Body of pancreas (tissue), 4 donors: ENCODE measurements around the gene PTPRZ1. TPM values are rescaled to one million over a fixed set of nuclear protein-coding genes. Genes with fewer than 3 reads are reported as not detected.

Experiments used
- ATAC-seq: fragments of 150-250 bp; one replicate; pipeline ENCODE4 v1.9.1; 2016
- DNase-seq, 4 donors: peaks; one replicate each; pipeline ENCODE4 v3.0.0-alpha.2; 2019
- H3K27ac ChIP-seq, 4 donors: fragments of 200-600 bp; sonication (generic); 1 replicate in 3 of 4; 2 replicates in 1 of 4; pipeline versions ENCODE4 v1.5.1 to v1.6.1; 2016 to 2019; ENCODE audit warnings: mild to moderate bottlenecking in 1 of 4, mixed read lengths in 1 of 4, moderate library complexity in 1 of 4
- H3K27me3 ChIP-seq, 2 donors: fragments of 200-600 bp; sonication (generic); one replicate each; pipeline ENCODE4 v1.6.0; 2016; ENCODE audit warnings: mild to moderate bottlenecking in 1 of 2
- H3K36me3 ChIP-seq, 2 donors: fragments of 200-600 bp; sonication (generic); replicated peaks in 1 of 2; 2 replicates each; pipeline ENCODE4 v1.5.1; 2016; ENCODE audit warnings: low read depth in 2 of 2; ENCODE audit not compliant: insufficient read depth in 1 of 2
- H3K4me1 ChIP-seq: fragments of 200-600 bp; sonication (generic); one replicate; pipeline ENCODE4 v1.6.0; 2016
- H3K4me3 ChIP-seq, 2 donors: fragments of 200-600 bp; sonication (generic); 1 replicate in 1 of 2; 2 replicates in 1 of 2; pipeline ENCODE4 v1.5.1; 2016 to 2019
- H3K9me3 ChIP-seq, 3 donors: fragments of 200-600 bp; sonication (generic); 1 replicate in 2 of 3; 2 replicates in 1 of 3; pipeline ENCODE4 v1.5.1; 2016
- POLR2A ChIP-seq, 3 donors: fragments of 450-650 bp; IDR thresholded peaks; one replicate each; pipeline ENCODE4 v1.6.1; 2016; ENCODE audit warnings: antibody characterized with exemption in 3 of 3, mild to moderate bottlenecking in 2 of 3
- WGBS, 2 donors: methylation state at CpG; one replicate each; pipeline ENCODE4 v1.1.5; 2017; 5-methylcytosine and 5-hydroxymethylcytosine counted together
- intact Hi-C: fragments of 100-400 bp; cut with DNase I; formaldehyde crosslinking; loops from one replicate; pipeline ENCODE4 v1.15.1; 2023
- total RNA-seq, 2 donors: library from RNA; depleted of rRNA; stranded (reverse); fragments of >200 nt; gene quantifications; one replicate each; pipeline ENCODE4 v1.1.0, GENCODE V29; 2016
- TF ChIP-seq, protein P1 (sequence below), 7 experiments: fragments of 450-650 bp in 4 of 7; fragments of 200-600 bp in 3 of 7; sonication (generic) in 3 of 7; IDR thresholded peaks; one replicate each; pipeline ENCODE4 v1.5.1; 2016 to 2019; ENCODE audit warnings: antibody characterized with exemption in 7 of 7

Gene PTPRZ1
- total RNA-seq, 2 donors from 2014 or later, result 1.6 to 18.5 TPM

DNA sequence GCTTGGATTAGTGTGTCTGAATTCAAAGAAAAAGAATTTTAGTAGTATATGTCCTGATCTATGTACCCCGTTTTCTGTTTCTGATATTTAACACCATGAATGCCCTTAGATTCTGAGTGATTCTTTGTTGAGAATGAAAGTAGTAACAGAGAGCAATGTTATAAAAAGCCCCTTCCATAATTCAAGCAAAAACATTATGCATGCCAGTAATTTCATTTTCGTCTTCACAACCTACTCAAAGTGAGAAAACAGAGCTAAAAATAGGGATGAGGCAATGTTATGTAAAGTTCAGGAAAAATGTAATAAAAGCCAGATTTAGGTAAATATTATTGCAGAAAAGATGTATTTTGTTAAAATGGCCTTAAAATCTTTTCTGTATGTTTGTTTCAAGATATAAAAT lies 28.1 kb downstream of the PTPRZ1 start:
- Histone ChIP-seq H3K4me1 (no peaks in the 10 kb centered on the region), H3K27ac (no peak overlapping the region), H3K27me3 (no peaks in the 10 kb centered on the region), H3K9me3 (no peaks in the 10 kb centered on the region), H3K36me3 (no peaks in the 10 kb centered on the region), H3K4me3 (no peak overlapping the region)
- intact Hi-C loops, result no loop called here
- ATAC-seq (no peak), DNase-seq (no peak)
- TF ChIP-seq POLR2A (IDR thresholded peaks at IDR 0.05), result no peak
- TF ChIP-seq, protein P1, sequence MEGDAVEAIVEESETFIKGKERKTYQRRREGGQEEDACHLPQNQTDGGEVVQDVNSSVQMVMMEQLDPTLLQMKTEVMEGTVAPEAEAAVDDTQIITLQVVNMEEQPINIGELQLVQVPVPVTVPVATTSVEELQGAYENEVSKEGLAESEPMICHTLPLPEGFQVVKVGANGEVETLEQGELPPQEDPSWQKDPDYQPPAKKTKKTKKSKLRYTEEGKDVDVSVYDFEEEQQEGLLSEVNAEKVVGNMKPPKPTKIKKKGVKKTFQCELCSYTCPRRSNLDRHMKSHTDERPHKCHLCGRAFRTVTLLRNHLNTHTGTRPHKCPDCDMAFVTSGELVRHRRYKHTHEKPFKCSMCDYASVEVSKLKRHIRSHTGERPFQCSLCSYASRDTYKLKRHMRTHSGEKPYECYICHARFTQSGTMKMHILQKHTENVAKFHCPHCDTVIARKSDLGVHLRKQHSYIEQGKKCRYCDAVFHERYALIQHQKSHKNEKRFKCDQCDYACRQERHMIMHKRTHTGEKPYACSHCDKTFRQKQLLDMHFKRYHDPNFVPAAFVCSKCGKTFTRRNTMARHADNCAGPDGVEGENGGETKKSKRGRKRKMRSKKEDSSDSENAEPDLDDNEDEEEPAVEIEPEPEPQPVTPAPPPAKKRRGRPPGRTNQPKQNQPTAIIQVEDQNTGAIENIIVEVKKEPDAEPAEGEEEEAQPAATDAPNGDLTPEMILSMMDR (IDR thresholded peaks at IDR 0.05), result no peak
- WGBS, 2 donors, result 32 to 50% methylated on average over 2 of the region's 2 CpGs

DNA sequence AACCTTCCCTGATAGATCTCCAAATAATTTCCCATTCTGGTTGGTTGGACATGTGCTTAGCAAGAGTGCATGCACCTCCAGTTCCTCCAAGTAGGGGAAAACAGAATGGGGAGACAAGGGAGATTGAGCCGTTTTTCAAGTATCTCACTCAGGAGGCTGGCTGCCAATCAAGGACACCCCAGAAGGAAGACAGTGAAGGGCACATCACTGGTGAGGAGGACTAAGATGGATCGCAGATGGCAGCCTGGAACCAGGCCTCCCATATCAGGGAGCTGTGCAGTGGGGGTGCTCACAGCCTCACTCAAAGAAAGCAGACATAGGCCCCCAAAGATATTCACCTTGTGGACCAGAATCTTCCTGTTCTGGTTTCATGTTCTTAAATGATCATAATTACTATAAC lies 31.2 kb downstream of the PTPRZ1 start:
- intact Hi-C loops, result no loop called here
- no peaks in the 10 kb centered on the region for H3K36me3 ChIP-seq
- no peak for ATAC-seq
- WGBS, 2 donors, result 76 to 82% methylated on average over 2 of the region's 2 CpGs
- H3K4me1 ChIP-seq, result no peaks in the 10 kb centered on the region
- TF ChIP-seq, protein P1 (IDR thresholded peaks at IDR 0.05), result no peak
- no peak for TF ChIP-seq POLR2A (IDR thresholded peaks at IDR 0.05)
- H3K27me3 ChIP-seq, result no peaks in the 10 kb centered on the region
- H3K27ac ChIP-seq, result no peak overlapping the region
- DNase-seq, result no peak
- no peak overlapping the region for H3K4me3 ChIP-seq
- H3K9me3 ChIP-seq, result no peaks in the 10 kb centered on the region

DNA sequence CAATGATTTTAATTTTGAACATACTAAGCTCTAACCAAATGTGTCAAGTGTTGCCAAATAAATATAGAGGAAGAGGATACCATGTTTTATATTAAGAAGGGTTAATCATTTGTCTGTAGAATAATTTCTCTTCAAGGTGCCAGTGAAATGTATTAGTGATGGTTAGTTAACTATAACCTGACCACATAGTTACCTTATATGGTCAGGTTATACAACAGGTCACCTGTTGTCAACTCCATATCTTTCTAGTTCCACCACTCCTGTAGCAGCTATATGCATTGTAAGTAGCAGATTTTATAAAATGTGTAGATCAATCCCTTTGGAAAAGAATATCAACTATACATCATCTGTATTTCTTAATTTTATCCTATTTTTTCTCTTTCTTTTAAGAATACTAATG lies 35.1 kb downstream of the PTPRZ1 start:
- H3K36me3 ChIP-seq, result no peaks in the 10 kb centered on the region
- no peaks in the 10 kb centered on the region for H3K27me3 ChIP-seq
- DNase-seq (no peak), ATAC-seq (no peak)
- H3K27ac ChIP-seq, result no peak overlapping the region
- no peaks in the 10 kb centered on the region for H3K4me1 ChIP-seq
- intact Hi-C loops, result no loop called here
- H3K4me3 ChIP-seq, result no peak overlapping the region
- no peaks in the 10 kb centered on the region for H3K9me3 ChIP-seq
- TF ChIP-seq POLR2A (IDR thresholded peaks at IDR 0.05), result no peak
- TF ChIP-seq, protein P1 (IDR thresholded peaks at IDR 0.05), result no peak

DNA sequence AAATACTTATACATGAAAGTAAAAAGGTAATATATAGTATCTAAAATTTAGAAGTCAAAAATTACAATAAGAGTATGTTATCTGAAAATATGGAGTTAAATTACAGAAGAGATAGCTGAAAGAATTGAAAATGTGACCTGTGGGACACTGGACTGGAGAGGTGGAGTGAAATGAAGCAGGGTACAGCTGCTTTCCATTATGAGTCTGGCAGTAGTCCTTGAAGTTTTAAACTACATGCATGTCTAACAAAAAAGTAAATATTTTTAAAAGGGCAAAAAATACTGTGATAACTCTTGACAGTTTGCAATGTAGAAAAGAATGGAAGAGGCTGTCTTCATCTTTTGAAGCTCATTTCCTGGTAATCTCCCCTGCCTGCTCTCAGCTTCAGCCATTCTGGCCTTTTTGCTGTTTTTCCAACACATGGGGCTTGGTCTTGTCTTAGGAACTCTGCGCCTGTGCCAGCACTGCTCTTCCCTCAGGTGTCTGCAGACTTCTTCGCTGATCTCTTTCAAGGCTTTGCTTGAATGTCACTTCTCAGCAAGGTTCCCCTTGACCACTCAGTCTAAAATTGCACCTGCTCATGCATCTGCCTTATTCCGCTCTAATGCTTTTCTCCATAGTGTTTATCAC lies 36.9 kb downstream of the PTPRZ1 start:
- TF ChIP-seq POLR2A (IDR thresholded peaks at IDR 0.05), result no peak
- TF ChIP-seq, protein P1 (IDR thresholded peaks at IDR 0.05), result no peak
- Histone ChIP-seq H3K4me3 (no peak overlapping the region), H3K27ac (no peak overlapping the region), H3K27me3 (no peaks in the 10 kb centered on the region), H3K36me3 (no peaks in the 10 kb centered on the region), H3K9me3 (no peaks in the 10 kb centered on the region), H3K4me1 (no peaks in the 10 kb centered on the region)
- ATAC-seq, result no peak
- intact Hi-C loops, result no loop called here
- WGBS, 2 donors, result 90 to 93% methylated on average over 3 of the region's 3 CpGs
- no peak for DNase-seq

DNA sequence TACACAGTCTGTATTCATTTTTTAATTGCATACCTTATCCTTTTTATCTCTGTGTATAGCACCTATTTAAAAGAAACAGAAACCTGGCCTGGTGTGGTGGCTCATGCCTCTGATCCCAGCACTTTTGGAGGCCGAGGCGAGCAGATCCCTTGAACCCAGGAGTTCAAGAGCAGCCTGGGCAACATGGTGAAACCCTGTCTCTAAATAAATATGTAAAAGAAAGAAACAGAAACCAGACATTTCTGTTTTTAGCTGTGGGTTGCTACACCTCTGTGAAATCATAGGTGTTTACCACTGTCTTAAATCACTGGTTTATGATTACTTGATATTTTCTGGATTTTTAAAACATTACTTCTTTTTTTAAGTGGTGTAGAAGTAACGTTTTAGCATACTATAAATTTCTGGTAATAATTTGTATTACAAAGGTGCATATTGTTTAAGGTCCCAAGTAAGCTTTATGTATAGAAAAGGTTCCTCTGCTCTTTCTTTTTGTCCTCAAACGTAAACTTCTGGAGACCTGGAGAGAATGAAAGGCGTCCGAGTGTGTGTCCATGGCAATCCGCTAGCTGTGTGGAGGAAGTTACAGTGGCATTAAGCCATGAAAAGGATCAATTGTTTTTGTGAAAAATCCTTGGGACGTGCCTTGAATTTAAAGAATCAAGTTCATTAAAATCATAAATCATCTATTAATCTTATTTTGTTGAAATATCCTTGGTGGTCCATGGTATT lies 41.1 kb downstream of the PTPRZ1 start:
- 70 to 80% methylated on average over 8 of the region's 8 CpGs for WGBS, 2 donors
- no peaks in the 10 kb centered on the region for H3K9me3 ChIP-seq
- H3K4me1 ChIP-seq, result no peaks in the 10 kb centered on the region
- no peak for ATAC-seq
- no peak overlapping the region for H3K27ac ChIP-seq
- intact Hi-C loops, result no loop called here
- no peak for DNase-seq
- no peak overlapping the region for H3K4me3 ChIP-seq
- no peak for TF ChIP-seq POLR2A (IDR thresholded peaks at IDR 0.05)
- TF ChIP-seq, protein P1 (IDR thresholded peaks at IDR 0.05), result no peak
- no peaks in the 10 kb centered on the region for H3K27me3 ChIP-seq
- no peaks in the 10 kb centered on the region for H3K36me3 ChIP-seq
